Mesenchymal stem cell (in vitro differentiated cells and primary cell): Measurements from ENCODE around the gene MAPK6.

Experiments
- DNase-seq: peaks from one replicate; pipeline ENCODE4 v3.0.0-alpha.2; 2013
- H2AFZ ChIP-seq: one replicate; pipeline ENCODE4 v1.6.1; 2013; ENCODE audit warnings: low read depth, mild to moderate bottlenecking, control low read depth, inconsistent platforms, low read length, moderate library complexity
- H2AK5ac ChIP-seq: 2 replicates; pipeline ENCODE4 v1.6.1; 2013; ENCODE audit warnings: low read length, moderate library complexity, mild to moderate bottlenecking, inconsistent platforms; ENCODE audit not compliant: severe bottlenecking
- H2BK120ac ChIP-seq: one replicate; pipeline ENCODE4 v1.6.1; 2013; ENCODE audit warnings: low read depth, mild to moderate bottlenecking, inconsistent platforms, low read length, moderate library complexity
- H2BK12ac ChIP-seq, 2 experiments: one replicate each; pipeline ENCODE4 v1.6.1; 2013; ENCODE audit warnings: inconsistent platforms in 2 of 2, low read length in 2 of 2, mild to moderate bottlenecking in 2 of 2, moderate library complexity in 2 of 2, control low read depth in 1 of 2
- H2BK15ac ChIP-seq: one replicate; pipeline ENCODE4 v1.6.1; 2013; ENCODE audit warnings: mild to moderate bottlenecking, low read depth, inconsistent platforms; ENCODE audit not compliant: poor library complexity, severe bottlenecking
- H2BK5ac ChIP-seq: 2 replicates; pipeline ENCODE4 v1.6.1; 2013; ENCODE audit warnings: low read depth, mild to moderate bottlenecking, low read length, control low read depth, inconsistent platforms; ENCODE audit not compliant: poor library complexity, severe bottlenecking
- H3K14ac ChIP-seq, 2 experiments: one replicate each; pipeline ENCODE4 v1.6.1; 2013; ENCODE audit warnings: inconsistent platforms in 2 of 2, low read length in 2 of 2, control low read depth in 1 of 2, mild to moderate bottlenecking in 1 of 2, moderate library complexity in 1 of 2
- H3K18ac ChIP-seq, 2 experiments: one replicate each; pipeline ENCODE4 v1.6.1; 2013; ENCODE audit warnings: inconsistent platforms in 2 of 2, low read length in 2 of 2, control low read depth in 1 of 2, low read depth in 1 of 2, mild to moderate bottlenecking in 1 of 2
- H3K23ac ChIP-seq, 2 experiments: one replicate each; pipeline ENCODE4 v1.6.1; 2013; ENCODE audit warnings: inconsistent platforms in 2 of 2, low read length in 2 of 2, mild to moderate bottlenecking in 2 of 2, moderate library complexity in 2 of 2, control low read depth in 1 of 2
- H3K27ac ChIP-seq: 2 replicates; pipeline ENCODE4 v1.5.1; 2013; ENCODE audit warnings: mild to moderate bottlenecking, moderate library complexity, low read length, control low read depth, inconsistent platforms; ENCODE audit not compliant: poor library complexity, severe bottlenecking
- H3K27me3 ChIP-seq, 2 experiments: 2 replicates each; pipeline versions ENCODE4 v1.6.1 to v1.7.0; 2013; ENCODE audit warnings: low read length in 2 of 2, mild to moderate bottlenecking in 2 of 2, moderate library complexity in 2 of 2, control low read depth in 1 of 2, inconsistent platforms in 1 of 2; ENCODE audit not compliant: control insufficient read depth in 1 of 2, insufficient read depth in 1 of 2
- H3K36me3 ChIP-seq, 2 experiments: 2 replicates each; pipeline versions ENCODE4 v1.6.1 to v1.7.0; 2013; ENCODE audit warnings: low read length in 2 of 2, control low read depth in 1 of 2, inconsistent platforms in 1 of 2, low read depth in 1 of 2, mild to moderate bottlenecking in 1 of 2; ENCODE audit not compliant: insufficient read depth in 2 of 2, control insufficient read depth in 1 of 2
- H3K4ac ChIP-seq, 2 experiments: one replicate each; pipeline ENCODE4 v1.6.1; 2013; ENCODE audit warnings: inconsistent platforms in 2 of 2, low read length in 2 of 2, mild to moderate bottlenecking in 2 of 2, moderate library complexity in 2 of 2, control low read depth in 1 of 2, low read depth in 1 of 2
- H3K4me1 ChIP-seq: 2 replicates; pipeline ENCODE4 v1.6.1; 2013; ENCODE audit warnings: low read depth, low read length, control low read depth; ENCODE audit not compliant: control insufficient read depth, insufficient read depth
- H3K4me2 ChIP-seq: 2 replicates; pipeline ENCODE4 v1.6.1; 2013; ENCODE audit warnings: low read length, mild to moderate bottlenecking, inconsistent platforms; ENCODE audit not compliant: poor library complexity, severe bottlenecking
- H3K4me3 ChIP-seq, 2 experiments: 2 replicates each; pipeline versions ENCODE4 v1.5.1 to v1.7.0; 2013; ENCODE audit warnings: low read length in 2 of 2, mild to moderate bottlenecking in 2 of 2, control low read depth in 1 of 2, low read depth in 1 of 2; ENCODE audit not compliant: insufficient read depth in 1 of 2
- H3K79me1 ChIP-seq: replicated peaks from 2 replicates; pipeline ENCODE4 v1.6.1; 2013; ENCODE audit warnings: mild to moderate bottlenecking, control low read depth, low read length, inconsistent platforms; ENCODE audit not compliant: poor library complexity, severe bottlenecking
- H3K9ac ChIP-seq: 2 replicates; pipeline ENCODE4 v1.7.0; 2013; ENCODE audit warnings: mild to moderate bottlenecking, low read length, moderate library complexity
- H3K9me3 ChIP-seq: 2 replicates; pipeline ENCODE4 v1.7.0; 2013; ENCODE audit warnings: mild to moderate bottlenecking, low read length; ENCODE audit not compliant: control insufficient read depth
- H4K8ac ChIP-seq: one replicate; pipeline ENCODE4 v1.6.1; 2013; ENCODE audit warnings: inconsistent platforms, mild to moderate bottlenecking, low read length, moderate library complexity
- H4K91ac ChIP-seq: one replicate; pipeline ENCODE4 v1.6.1; 2013; ENCODE audit warnings: mild to moderate bottlenecking, low read length, inconsistent platforms
- WGBS: methylation state at CpG from one replicate; pipeline ENCODE4 v1.1.7; 2013; ENCODE audit warnings: mixed read lengths; 5-methylcytosine and 5-hydroxymethylcytosine counted together

MAPK6 gene

DNA sequence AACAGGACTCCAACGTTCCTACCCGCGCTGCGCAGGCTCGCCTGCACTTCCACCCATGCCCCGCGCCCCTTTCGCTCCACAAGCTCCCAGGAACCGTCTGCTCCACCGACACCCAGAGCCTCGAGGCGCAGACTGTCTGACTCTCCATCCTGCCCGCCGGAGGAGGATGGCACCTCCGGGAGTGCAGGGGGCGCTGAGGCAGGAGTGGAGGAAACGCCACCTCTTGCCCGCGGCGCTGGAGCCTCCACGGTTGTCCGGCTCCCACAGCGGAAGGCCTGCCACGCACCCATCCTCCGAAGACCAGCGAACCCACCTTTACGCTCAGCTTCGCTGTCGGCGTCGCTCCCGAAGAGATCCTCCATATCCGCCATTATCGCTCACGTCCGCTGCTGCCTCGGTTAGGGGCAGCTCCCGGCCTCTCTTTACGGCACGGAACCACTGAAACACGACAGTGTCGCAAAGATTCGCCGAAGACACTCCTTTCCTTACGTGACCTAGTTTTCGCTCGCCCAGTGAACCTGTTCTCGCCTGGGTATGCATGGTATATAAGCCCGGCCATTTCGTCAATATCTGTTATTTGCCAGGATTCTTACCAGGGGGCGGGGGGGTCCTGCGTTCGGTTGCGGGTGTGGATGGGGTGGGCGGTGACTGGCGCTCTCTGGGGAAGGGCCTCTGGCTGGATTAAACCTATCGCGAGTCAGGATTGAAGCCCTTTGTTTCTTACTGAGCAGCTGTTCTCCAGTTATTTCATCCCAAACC lies 47.5 kb upstream of the MAPK6 start, which contains the start of gene LEO1:
TSS of gene LEO1 (minus strand) at position 404 of the 759 bp plus-strand sequence. CDS start at position 371, 33 bp downstream.
- H3K18ac ChIP-seq: peak within 1 kb of the TSS; percentile 59 to 95
- H3K36me3 ChIP-seq: no peaks in the 10 kb centered on the region
- H2AK5ac ChIP-seq: no peak within 1 kb of the TSS
- H3K4ac ChIP-seq: peak within 1 kb of the TSS; percentile 30 to 92
- H2BK5ac ChIP-seq: no peak within 1 kb of the TSS
- peak within 1 kb of the TSS; percentile 60 to 61 for H2BK12ac ChIP-seq
- H3K27ac ChIP-seq: peak within 1 kb of the TSS; percentile 66
- H3K27me3 ChIP-seq: no peaks in the 10 kb centered on the region
- peak within 1 kb of the TSS; percentile 80 for H2BK15ac ChIP-seq
- peak within 1 kb of the TSS; percentile 94 for H4K8ac ChIP-seq
- H3K4me2 ChIP-seq: peak within 1 kb of the TSS; percentile 51
- peak within 1 kb of the TSS; percentile 89 to 90 for H3K4me3 ChIP-seq
- peaks cover 5% of the 10 kb centered on the region for H3K9me3 ChIP-seq
- under 1% methylated on average over 58 of the region's 58 CpGs for WGBS
- H3K4me1 ChIP-seq: peaks cover 4% of the 10 kb centered on the region
- peak within 1 kb of the TSS; percentile 83 to 90 for H3K14ac ChIP-seq
- H2BK120ac ChIP-seq: peak within 1 kb of the TSS; percentile 50
- H4K91ac ChIP-seq: peak within 1 kb of the TSS; percentile 93
- peak within 1 kb of the TSS in 1 of 2 experiments; percentile 46 for H3K23ac ChIP-seq
- H3K9ac ChIP-seq: peak within 1 kb of the TSS; percentile 93
- peak within 1 kb of the TSS; percentile 3 for H2AFZ ChIP-seq
- DNase-seq: peak; percentile 99
- peaks cover 2% of the 10 kb centered on the region for H3K79me1 ChIP-seq

DNA sequence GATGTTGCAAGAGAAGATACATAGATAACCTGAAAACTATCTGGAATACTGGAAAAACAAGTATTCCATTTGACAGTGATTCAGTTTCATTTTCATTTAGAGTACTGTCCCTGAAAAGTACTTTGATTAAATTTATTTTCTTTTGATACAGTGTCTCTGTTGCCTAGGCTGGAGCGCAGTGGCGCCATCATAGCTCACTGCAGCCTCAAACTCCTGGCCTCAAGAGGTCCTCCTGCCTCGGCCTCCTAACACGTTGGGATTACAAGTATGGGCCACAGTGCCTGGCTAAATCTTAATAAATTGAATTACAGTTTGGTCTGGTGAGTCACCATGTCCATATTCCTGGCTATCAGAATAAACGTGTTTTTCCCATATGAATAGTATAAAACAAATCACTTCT lies 45.8 kb upstream of the MAPK6 start:
- peaks cover 4% of the 10 kb centered on the region for H3K4me1 ChIP-seq
- no peak overlapping the region for H3K9ac ChIP-seq
- H2BK12ac ChIP-seq: no peak overlapping the region
- no peak overlapping the region for H3K4ac ChIP-seq
- H4K91ac ChIP-seq: no peak overlapping the region
- H3K27ac ChIP-seq: peak overlapping the region; percentile 14
- H3K23ac ChIP-seq: no peak overlapping the region
- no peak overlapping the region for H3K14ac ChIP-seq
- H3K36me3 ChIP-seq: no peaks in the 10 kb centered on the region
- no peak overlapping the region for H4K8ac ChIP-seq
- no peak overlapping the region for H2BK5ac ChIP-seq
- H3K4me3 ChIP-seq: no peak overlapping the region
- H2AK5ac ChIP-seq: no peak overlapping the region
- no peaks in the 10 kb centered on the region for H3K9me3 ChIP-seq
- no peak overlapping the region for H3K18ac ChIP-seq
- no peak overlapping the region for H2BK120ac ChIP-seq
- H3K4me2 ChIP-seq: no peak overlapping the region
- 91% methylated on average over 4 of the region's 5 CpGs for WGBS
- no peak overlapping the region for H2BK15ac ChIP-seq
- H2AFZ ChIP-seq: no peak overlapping the region
- H3K79me1 ChIP-seq: peaks cover 2% of the 10 kb centered on the region
- no peaks in the 10 kb centered on the region for H3K27me3 ChIP-seq
- DNase-seq: no peak

GRCh38 chr15:51973775-51974174 lies 45.2 kb upstream of the MAPK6 start:
- no peak overlapping the region for H2AK5ac ChIP-seq
- no peak for DNase-seq
- H2AFZ ChIP-seq: no peak overlapping the region
- no peak overlapping the region for H2BK5ac ChIP-seq
- no peak overlapping the region for H2BK120ac ChIP-seq
- H3K23ac ChIP-seq: no peak overlapping the region
- no peak overlapping the region for H3K14ac ChIP-seq
- H3K4ac ChIP-seq: no peak overlapping the region
- no peaks in the 10 kb centered on the region for H3K9me3 ChIP-seq
- H3K4me2 ChIP-seq: no peak overlapping the region
- H4K91ac ChIP-seq: no peak overlapping the region
- 93% methylated on average over 2 of the region's 4 CpGs for WGBS
- H3K27me3 ChIP-seq: no peaks in the 10 kb centered on the region
- no peak overlapping the region for H3K4me3 ChIP-seq
- no peak overlapping the region for H2BK12ac ChIP-seq
- no peak overlapping the region for H2BK15ac ChIP-seq
- peaks cover 4% of the 10 kb centered on the region for H3K4me1 ChIP-seq
- peaks cover 2% of the 10 kb centered on the region for H3K79me1 ChIP-seq
- H3K36me3 ChIP-seq: no peaks in the 10 kb centered on the region
- no peak overlapping the region for H3K9ac ChIP-seq
- H4K8ac ChIP-seq: no peak overlapping the region
- H3K18ac ChIP-seq: no peak overlapping the region
- H3K27ac ChIP-seq: no peak overlapping the region

GRCh38 chr15:51982013-51982769 lies 36.8 kb upstream of the MAPK6 start:
- H2AK5ac ChIP-seq: no peak overlapping the region
- H2BK12ac ChIP-seq: peak overlapping the region in 1 of 2 experiments; percentile 54
- H4K91ac ChIP-seq: peak overlapping the region; percentile 68
- no peaks in the 10 kb centered on the region for H3K36me3 ChIP-seq
- peak overlapping the region in 1 of 2 experiments; percentile 54 for H3K4ac ChIP-seq
- peak overlapping the region in 1 of 2 experiments; percentile 70 for H3K4me3 ChIP-seq
- peak overlapping the region in 1 of 2 experiments; percentile 54 for H3K18ac ChIP-seq
- no peaks in the 10 kb centered on the region for H3K79me1 ChIP-seq
- peak overlapping the region; percentile 96 for H3K9ac ChIP-seq
- H2BK5ac ChIP-seq: no peak overlapping the region
- H3K14ac ChIP-seq: no peak overlapping the region
- no peak overlapping the region for H4K8ac ChIP-seq
- no peak overlapping the region for H3K23ac ChIP-seq
- WGBS: 12% methylated on average over 6 of the region's 7 CpGs
- no peak overlapping the region for H3K4me2 ChIP-seq
- no peak overlapping the region for H3K27ac ChIP-seq
- peak; percentile 92 for DNase-seq
- H2AFZ ChIP-seq: no peak overlapping the region
- no peaks in the 10 kb centered on the region for H3K4me1 ChIP-seq
- no peak overlapping the region for H2BK120ac ChIP-seq
- no peaks in the 10 kb centered on the region for H3K9me3 ChIP-seq
- H3K27me3 ChIP-seq: no peaks in the 10 kb centered on the region
- H2BK15ac ChIP-seq: no peak overlapping the region
